Activated CD4-positive, alpha-beta T cell treated with anti-CD3 and anti-CD28 coated beads, Interleukin-2, amount 50 U/mL, for 24 hours (primary cell): ENCODE data around the gene MAPKAPK2.

Experiments used
- DNase-seq, 2 donors: peaks; one replicate each; pipeline ENCODE4 v3.0.0-alpha.2; 2020; ENCODE audit warnings: low read depth in 1 of 2, low spot score in 1 of 2

The MAPKAPK2 gene

GRCh38 chr1:206660136-206660535 is 24.6 kb upstream of the MAPKAPK2 start:
- no peak for DNase-seq

GRCh38 chr1:206661161-206661820 is 23.4 kb upstream of the MAPKAPK2 start:
- DNase-seq, result no peak

- DNase-seq, result no peak
Observed at GRCh38 chr1:206662396-206663092, 22.2 kb upstream of the MAPKAPK2 start.

- no peak for DNase-seq
Observed at GRCh38 chr1:206663362-206663761, 21.3 kb upstream of the MAPKAPK2 start.

GRCh38 chr1:206663832-206664652 is 20.7 kb upstream of the MAPKAPK2 start:
- peak; percentile 53 to 71 for DNase-seq

- DNase-seq, result no peak
Observed at GRCh38 chr1:206664740-206665139, 20.0 kb upstream of the MAPKAPK2 start.

- no peak for DNase-seq
Observed at GRCh38 chr1:206666031-206666561, 18.6 kb upstream of the MAPKAPK2 start.

GRCh38 chr1:206666954-206667665 is 17.6 kb upstream of the MAPKAPK2 start:
- DNase-seq, result no peak

GRCh38 chr1:206668351-206668750 is 16.4 kb upstream of the MAPKAPK2 start:
- no peak for DNase-seq

GRCh38 chr1:206668874-206669410 is 15.8 kb upstream of the MAPKAPK2 start:
- DNase-seq, result no peak

GRCh38 chr1:206672011-206672688 is 12.6 kb upstream of the MAPKAPK2 start:
- DNase-seq, result no peak

GRCh38 chr1:206672844-206673758 is 11.6 kb upstream of the MAPKAPK2 start:
- DNase-seq, result no peak

GRCh38 chr1:206674236-206674635 is 10.5 kb upstream of the MAPKAPK2 start:
- DNase-seq, result no peak

- no peak for DNase-seq
Observed at GRCh38 chr1:206674745-206675175, 9.9 kb upstream of the MAPKAPK2 start.

- no peak for DNase-seq
Observed at GRCh38 chr1:206676499-206676898, 8.2 kb upstream of the MAPKAPK2 start.

GRCh38 chr1:206678490-206678889 is 6.2 kb upstream of the MAPKAPK2 start:
- DNase-seq, result no peak

- DNase-seq, result no peak
Observed at GRCh38 chr1:206679738-206680211, 4.9 kb upstream of the MAPKAPK2 start.

- no peak for DNase-seq
Observed at GRCh38 chr1:206680279-206680678, 4.4 kb upstream of the MAPKAPK2 start.

- no peak for DNase-seq
Observed at GRCh38 chr1:206681359-206681758, 3.3 kb upstream of the MAPKAPK2 start.
